RCC 7860 (cell line): Measurements from ENCODE around the gene GAGE2A.
"Not testable (repeated sequence)": the region's sequence is repeated elsewhere in the genome, so short reads cannot be mapped to it uniquely, and the experiment has no call there.

Experiments
- DNase-seq: peaks from one replicate; pipeline ENCODE4 v3.0.0-alpha.2; 2015; ENCODE audit warnings: low spot score
- FAIRE-seq: peaks from 2 replicates; lab custom pipeline; 2012; peaks lifted over from hg19 to GRCh38; lab: Jason Lieb, UNC

Gene GAGE2A, protein sequence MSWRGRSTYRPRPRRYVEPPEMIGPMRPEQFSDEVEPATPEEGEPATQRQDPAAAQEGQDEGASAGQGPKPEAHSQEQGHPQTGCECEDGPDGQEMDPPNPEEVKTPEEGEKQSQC

DNA sequence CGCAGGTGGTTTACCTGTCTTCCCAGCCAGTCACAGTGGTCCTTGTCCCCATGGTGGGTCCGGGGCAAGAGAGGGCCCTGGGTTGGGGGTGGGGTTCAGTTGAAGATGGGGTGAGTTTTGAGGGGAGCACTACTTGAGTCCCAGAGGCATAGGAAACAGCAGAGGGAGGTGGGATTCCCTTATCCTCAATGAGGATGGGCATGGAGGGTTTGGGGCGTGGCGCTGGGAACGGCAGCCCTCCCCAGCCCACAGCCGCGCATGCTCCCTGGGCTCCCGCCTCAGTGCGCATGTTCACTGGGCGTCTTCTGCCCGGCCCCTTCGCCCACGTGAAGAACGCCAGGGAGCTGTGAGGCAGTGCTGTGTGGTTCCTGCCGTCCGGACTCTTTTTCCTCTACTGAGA is at the start of gene GAGE2A:
Gene GAGE2A, plus strand, starts transcription at position 301 of the 400 bp plus-strand sequence. CDS start 1,155 bp downstream, outside the sequence.
- not testable (repeated sequence) for FAIRE-seq

DNA sequence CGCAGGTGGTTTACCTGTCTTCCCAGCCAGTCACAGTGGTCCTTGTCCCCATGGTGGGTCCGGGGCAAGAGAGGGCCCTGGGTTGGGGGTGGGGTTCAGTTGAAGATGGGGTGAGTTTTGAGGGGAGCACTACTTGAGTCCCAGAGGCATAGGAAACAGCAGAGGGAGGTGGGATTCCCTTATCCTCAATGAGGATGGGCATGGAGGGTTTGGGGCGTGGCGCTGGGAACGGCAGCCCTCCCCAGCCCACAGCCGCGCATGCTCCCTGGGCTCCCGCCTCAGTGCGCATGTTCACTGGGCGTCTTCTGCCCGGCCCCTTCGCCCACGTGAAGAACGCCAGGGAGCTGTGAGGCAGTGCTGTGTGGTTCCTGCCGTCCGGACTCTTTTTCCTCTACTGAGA is 47.9 kb upstream of the GAGE2A start, which contains the start of gene GAGE12D:
Gene GAGE12D, plus strand, starts transcription at position 301 of the 400 bp plus-strand sequence. CDS start 1,155 bp downstream, outside the sequence.
- DNase-seq, FAIRE-seq: not testable (repeated sequence)

More for the DNA sequence above, at the start of gene GAGE2A:
- DNase-seq, result not testable (repeated sequence)

DNA sequence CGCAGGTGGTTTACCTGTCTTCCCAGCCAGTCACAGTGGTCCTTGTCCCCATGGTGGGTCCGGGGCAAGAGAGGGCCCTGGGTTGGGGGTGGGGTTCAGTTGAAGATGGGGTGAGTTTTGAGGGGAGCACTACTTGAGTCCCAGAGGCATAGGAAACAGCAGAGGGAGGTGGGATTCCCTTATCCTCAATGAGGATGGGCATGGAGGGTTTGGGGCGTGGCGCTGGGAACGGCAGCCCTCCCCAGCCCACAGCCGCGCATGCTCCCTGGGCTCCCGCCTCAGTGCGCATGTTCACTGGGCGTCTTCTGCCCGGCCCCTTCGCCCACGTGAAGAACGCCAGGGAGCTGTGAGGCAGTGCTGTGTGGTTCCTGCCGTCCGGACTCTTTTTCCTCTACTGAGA is 38.3 kb upstream of the GAGE2A start, which contains the start of gene GAGE12E:
Gene GAGE12E, plus strand, starts transcription at position 301 of the 400 bp plus-strand sequence. CDS start 1,155 bp downstream, outside the sequence.
- DNase-seq, FAIRE-seq: not testable (repeated sequence)

DNA sequence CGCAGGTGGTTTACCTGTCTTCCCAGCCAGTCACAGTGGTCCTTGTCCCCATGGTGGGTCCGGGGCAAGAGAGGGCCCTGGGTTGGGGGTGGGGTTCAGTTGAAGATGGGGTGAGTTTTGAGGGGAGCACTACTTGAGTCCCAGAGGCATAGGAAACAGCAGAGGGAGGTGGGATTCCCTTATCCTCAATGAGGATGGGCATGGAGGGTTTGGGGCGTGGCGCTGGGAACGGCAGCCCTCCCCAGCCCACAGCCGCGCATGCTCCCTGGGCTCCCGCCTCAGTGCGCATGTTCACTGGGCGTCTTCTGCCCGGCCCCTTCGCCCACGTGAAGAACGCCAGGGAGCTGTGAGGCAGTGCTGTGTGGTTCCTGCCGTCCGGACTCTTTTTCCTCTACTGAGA is 28.8 kb upstream of the GAGE2A start, which contains the start of gene GAGE12F:
Gene GAGE12F, plus strand, starts transcription at position 301 of the 400 bp plus-strand sequence. CDS start 1,155 bp downstream, outside the sequence.
- not testable (repeated sequence) for FAIRE-seq, DNase-seq

DNA sequence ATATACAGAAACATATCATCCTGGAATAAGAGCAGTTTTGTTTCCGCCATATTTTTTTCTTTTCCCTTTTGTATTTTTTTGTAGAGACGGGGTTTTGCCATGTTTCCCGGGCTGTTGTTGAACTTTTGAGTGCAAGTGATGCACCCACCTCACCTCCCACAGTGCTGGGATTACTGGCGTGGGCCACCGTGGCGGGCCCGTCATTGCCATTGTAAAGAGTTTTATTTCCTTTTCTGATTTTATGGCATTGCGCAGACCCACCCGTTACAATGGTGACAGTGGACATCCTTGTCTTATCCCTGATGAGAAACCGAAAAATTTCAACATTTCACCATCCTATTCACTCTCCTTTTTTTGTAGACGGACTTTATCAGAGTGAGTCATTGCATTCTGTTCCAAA is 20.6 kb upstream of the GAGE2A start:
- not testable (repeated sequence) for DNase-seq, FAIRE-seq

DNA sequence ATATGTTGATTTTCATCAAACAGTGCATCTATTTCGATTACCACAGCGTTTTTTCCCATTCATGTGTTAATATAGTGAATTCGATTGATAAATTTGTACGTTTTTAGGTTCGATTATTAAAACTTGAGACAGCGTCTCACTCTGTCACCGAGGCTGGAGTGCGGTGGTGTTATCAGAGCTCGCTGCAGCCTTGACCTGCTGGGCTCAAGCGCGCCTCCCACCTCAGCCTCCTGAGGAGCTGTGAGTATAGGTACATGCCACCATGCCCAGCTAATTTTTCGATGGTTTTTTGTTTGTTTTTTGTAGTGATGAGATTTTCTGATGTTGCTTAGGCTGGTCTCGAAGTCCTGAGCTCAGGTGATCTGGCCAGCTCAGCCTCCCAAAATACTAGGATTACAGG is 20.1 kb upstream of the GAGE2A start:
- not testable (repeated sequence) for FAIRE-seq, DNase-seq

DNA sequence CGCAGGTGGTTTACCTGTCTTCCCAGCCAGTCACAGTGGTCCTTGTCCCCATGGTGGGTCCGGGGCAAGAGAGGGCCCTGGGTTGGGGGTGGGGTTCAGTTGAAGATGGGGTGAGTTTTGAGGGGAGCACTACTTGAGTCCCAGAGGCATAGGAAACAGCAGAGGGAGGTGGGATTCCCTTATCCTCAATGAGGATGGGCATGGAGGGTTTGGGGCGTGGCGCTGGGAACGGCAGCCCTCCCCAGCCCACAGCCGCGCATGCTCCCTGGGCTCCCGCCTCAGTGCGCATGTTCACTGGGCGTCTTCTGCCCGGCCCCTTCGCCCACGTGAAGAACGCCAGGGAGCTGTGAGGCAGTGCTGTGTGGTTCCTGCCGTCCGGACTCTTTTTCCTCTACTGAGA is 19.2 kb upstream of the GAGE2A start, which contains the start of gene GAGE12G:
Gene GAGE12G, plus strand, starts transcription at position 301 of the 400 bp plus-strand sequence. CDS start 1,155 bp downstream, outside the sequence.
- not testable (repeated sequence) for DNase-seq, FAIRE-seq

DNA sequence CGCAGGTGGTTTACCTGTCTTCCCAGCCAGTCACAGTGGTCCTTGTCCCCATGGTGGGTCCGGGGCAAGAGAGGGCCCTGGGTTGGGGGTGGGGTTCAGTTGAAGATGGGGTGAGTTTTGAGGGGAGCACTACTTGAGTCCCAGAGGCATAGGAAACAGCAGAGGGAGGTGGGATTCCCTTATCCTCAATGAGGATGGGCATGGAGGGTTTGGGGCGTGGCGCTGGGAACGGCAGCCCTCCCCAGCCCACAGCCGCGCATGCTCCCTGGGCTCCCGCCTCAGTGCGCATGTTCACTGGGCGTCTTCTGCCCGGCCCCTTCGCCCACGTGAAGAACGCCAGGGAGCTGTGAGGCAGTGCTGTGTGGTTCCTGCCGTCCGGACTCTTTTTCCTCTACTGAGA is 9.6 kb upstream of the GAGE2A start, which contains the start of gene GAGE12H:
Gene GAGE12H, plus strand, starts transcription at position 301 of the 400 bp plus-strand sequence. CDS start 1,155 bp downstream, outside the sequence.
- not testable (repeated sequence) for DNase-seq, FAIRE-seq

DNA sequence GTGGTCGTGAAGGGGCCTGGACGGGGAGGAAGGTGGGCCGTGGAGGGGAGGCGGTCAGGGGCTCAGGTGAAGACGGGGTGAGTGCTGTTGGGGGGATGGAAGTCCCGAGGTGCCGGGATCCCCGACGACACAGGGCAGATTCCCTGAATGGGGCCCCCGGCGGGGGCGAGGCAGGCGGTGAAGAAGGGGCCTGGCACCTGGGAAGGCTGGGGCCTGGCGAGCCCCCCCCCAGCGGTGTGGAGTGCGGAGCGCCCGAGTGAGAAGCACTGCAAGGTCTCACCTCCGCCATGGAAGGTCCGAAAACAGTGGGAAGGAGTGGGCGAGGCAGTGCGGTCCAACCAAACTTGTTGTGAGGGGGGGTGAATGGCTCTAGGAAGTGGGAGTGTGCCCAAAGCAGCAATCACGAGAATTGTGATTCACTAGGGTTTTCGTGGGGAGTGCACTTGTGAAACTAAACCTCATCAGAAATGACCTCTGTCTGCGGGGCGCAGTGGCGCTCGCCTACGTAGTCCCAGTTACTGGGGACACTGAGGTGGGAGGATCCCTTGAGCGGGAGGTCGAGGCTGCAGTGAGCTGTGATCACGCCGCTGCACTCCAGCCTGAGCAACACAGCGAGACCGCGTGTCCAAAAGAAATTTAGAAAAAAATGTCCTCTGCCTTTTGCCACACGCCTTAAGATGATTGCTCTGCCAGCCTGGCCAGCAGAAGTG is 628 bp downstream of the GAGE2A start:
- not testable (repeated sequence) for FAIRE-seq

DNA sequence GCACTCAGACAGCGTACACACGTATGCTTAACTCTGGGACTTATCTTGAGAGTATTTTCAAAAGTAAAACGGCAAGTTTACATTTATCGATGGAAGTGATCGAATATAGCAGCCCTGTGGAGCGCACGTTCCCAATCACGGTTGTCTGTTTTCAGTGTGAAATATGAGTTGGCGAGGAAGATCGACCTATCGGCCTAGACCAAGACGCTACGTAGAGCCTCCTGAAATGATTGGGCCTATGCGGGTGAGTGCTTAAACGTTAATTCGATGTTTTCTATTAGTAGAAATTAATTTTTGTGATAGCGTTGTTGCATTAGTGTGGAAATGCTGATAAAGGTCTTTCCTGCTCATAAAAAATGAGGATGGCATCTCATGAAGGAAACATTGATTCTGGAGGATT is 1.2 kb downstream of the GAGE2A start:
- FAIRE-seq, DNase-seq: not testable (repeated sequence)

More for the DNA sequence above, 628 bp downstream of the GAGE2A start:
- DNase-seq, result not testable (repeated sequence)

DNA sequence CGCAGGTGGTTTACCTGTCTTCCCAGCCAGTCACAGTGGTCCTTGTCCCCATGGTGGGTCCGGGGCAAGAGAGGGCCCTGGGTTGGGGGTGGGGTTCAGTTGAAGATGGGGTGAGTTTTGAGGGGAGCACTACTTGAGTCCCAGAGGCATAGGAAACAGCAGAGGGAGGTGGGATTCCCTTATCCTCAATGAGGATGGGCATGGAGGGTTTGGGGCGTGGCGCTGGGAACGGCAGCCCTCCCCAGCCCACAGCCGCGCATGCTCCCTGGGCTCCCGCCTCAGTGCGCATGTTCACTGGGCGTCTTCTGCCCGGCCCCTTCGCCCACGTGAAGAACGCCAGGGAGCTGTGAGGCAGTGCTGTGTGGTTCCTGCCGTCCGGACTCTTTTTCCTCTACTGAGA is 9.4 kb downstream of the GAGE2A start, which contains the start of gene GAGE1:
Gene GAGE1, plus strand, starts transcription at position 301 of the 400 bp plus-strand sequence. CDS start 1,155 bp downstream, outside the sequence.
- not testable (repeated sequence) for DNase-seq, FAIRE-seq

DNA sequence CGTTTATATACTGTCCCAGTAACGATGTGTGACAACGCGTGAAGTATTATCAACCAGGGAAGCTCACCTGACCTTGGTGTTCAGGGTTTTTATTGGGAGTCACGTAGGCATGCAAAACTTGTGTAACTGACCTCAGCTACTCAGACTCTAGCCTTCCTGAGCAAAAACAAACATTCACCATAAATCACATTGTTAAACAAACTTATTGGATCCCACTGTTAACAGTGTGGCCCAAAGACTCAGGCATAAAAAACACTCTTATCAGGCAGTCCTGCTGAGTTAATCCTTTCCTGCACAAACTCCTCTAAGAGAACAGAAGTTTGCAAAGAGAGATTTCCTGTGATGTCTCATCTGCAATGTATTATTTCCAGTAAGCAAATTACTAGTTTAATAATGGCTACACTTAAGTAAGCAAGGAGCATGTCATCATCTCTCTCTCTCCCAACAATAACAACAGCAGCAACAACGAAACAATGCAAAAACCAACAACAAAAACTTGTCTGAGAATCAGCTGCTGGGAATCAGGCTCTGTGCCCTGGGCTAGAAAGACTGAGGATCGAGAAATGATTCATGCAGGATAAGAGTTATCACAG is 21.5 kb downstream of the GAGE2A start:
- DNase-seq, result no peak
- no peak for FAIRE-seq

DNA sequence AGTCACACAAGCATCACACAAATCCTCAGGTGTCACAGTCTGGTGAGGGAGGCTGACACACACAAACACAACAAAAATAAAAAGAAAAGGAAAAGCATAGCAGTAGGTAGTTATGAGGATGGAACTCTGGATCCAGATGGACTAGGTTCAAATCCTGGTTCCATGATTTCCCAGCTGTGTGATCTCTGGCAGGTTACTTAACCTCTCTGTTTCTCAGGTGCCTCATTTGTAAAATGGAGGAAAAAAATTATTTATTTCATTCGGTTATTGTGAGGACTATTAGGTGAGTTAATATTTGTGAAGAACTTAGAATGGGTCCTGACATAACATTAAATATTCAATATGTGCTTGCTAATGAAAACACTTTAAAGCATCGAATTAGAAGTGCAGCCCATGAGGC is 29.3 kb downstream of the GAGE2A start:
- no peak for FAIRE-seq

DNA sequence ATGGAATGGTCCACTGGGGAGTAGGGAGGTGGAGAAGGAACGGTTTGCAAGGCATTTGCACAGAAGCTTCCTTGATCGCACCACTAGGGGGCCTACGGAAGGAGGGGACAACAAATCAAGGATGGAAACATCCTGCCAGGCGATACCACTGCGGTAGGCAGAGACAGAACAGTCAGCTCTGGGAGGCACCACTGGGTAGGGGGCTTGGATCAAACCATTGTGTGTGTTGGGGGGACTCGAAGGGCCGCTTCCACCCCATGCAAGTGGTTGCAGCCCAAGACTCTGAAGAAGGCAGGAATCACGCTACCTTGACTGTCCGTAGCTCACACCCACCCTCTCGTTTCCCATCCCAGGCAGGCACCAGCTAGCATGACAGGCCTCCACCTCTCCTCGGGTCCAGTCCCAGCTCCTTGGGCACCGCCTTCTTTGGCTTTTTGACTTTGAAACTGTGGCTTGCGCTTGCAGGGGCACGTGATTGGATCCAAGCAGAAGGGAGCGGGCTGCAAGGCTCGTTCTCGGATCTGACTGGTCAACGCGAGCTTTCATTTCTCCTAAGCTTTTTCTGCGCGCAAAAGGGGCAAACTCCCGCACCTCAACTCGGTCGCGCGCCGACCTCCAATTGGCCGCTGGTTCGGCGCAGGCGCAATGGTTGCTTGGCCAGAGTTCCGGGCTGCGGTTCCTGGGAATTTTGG is 37.9 kb downstream of the GAGE2A start:
- no peak for FAIRE-seq

More for the DNA sequence above, 29.3 kb downstream of the GAGE2A start:
- no peak for DNase-seq

DNA sequence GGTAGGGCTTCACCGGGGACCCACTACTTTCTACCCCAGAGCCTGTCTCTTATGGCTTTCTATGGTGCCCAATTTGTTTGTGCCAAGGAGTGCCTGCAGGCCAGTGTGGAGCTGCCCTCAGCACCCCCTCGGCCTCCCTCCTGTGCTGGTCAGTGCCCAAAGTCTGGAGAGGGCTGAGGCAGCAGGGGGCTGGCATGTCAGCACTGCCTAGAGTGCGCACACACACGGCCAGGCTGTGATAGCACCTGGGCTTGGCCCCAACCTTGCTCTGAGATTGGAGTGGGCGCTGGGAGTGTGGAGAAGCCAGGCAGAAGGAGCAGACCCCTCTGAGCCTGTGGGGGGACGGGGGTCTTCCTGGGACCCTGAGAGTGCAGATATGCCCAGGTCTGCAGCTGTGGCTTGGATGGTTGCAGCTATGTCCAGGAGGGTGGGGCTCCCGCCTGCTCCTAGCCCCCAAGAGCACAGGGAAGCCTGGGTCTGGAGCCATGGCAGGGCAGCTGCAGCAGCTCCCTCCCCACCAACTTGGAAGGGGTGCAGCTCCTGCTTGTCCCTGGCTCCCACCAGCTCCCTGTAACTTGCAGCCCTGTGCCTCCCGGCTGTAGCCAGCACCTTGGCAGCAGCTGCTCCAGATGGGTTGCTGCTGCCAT is 55.8 kb downstream of the GAGE2A start:
- DNase-seq (no peak), FAIRE-seq (no peak)

More for the DNA sequence above, 37.9 kb downstream of the GAGE2A start:
- no peak for DNase-seq
